ENCODE measurements around the gene WDR45B.

GRCh38 chr17:82571855-82572254 is 76.4 kb downstream of the WDR45B start:
- TF ChIP-seq CTCF (IDR thresholded peaks at IDR 0.05), result no peak
- no peak for TF ChIP-seq EP300 (IDR thresholded peaks at IDR 0.05)
- TF ChIP-seq POLR2A (IDR thresholded peaks at IDR 0.05), result no peak

Data from ovary (tissue), 3 donors.